Choroid plexus epithelial cell (primary cell): ENCODE results near the gene TOMM40L.
"Not testable (repeated sequence)": the region's sequence is repeated elsewhere in the genome, so short reads cannot be mapped to it uniquely, and the experiment has no call there.

ENCODE experiments used
- DNase-seq: peaks from one replicate; pipeline ENCODE4 v3.0.0-alpha.2; 2010; ENCODE audit warnings: low read depth
- H3K4me3 ChIP-seq: 2 replicates; pipeline ENCODE4 v1.5.1; 2011; ENCODE audit warnings: low read depth, mild to moderate bottlenecking, control low read depth, low read length, moderate library complexity
- CTCF ChIP-seq: conservative IDR thresholded peaks from 2 replicates; pipeline ENCODE4 v1.5.1; 2011; ENCODE audit warnings: low read depth, mild to moderate bottlenecking, control low read depth, inconsistent platforms, low read length, moderate library complexity

TOMM40L gene

GRCh38 chr1:161244888-161245287 lies 19.0 kb downstream of the TOMM40L start:
- no peak for TF ChIP-seq CTCF
- no peak for DNase-seq
- no peak overlapping the region for H3K4me3 ChIP-seq

- not testable (repeated sequence) for H3K4me3 ChIP-seq, DNase-seq
Observed at GRCh38 chr1:161250100-161250499, 24.2 kb downstream of the TOMM40L start.

GRCh38 chr1:161250829-161251228 lies 25.0 kb downstream of the TOMM40L start:
- no peak for TF ChIP-seq CTCF
- DNase-seq = no peak
- no peak overlapping the region for H3K4me3 ChIP-seq

- no peak for TF ChIP-seq CTCF
- no peak for DNase-seq
- no peak overlapping the region for H3K4me3 ChIP-seq
Observed at GRCh38 chr1:161251579-161251978, 25.7 kb downstream of the TOMM40L start.

GRCh38 chr1:161255302-161255701 lies 29.4 kb downstream of the TOMM40L start:
- not testable (repeated sequence) for DNase-seq, H3K4me3 ChIP-seq

GRCh38 chr1:161255955-161256520 lies 30.2 kb downstream of the TOMM40L start:
- not testable (repeated sequence) for DNase-seq, H3K4me3 ChIP-seq

- not testable (repeated sequence) for DNase-seq, H3K4me3 ChIP-seq
Observed at GRCh38 chr1:161257109-161257508, 31.2 kb downstream of the TOMM40L start.

GRCh38 chr1:161258439-161259344 lies 32.8 kb downstream of the TOMM40L start, which contains the start of gene PCP4L1:
Gene PCP4L1, plus strand, starts transcription at chr1:161258745. Its CDS starts 230 bp downstream, at chr1:161258975.
- TF ChIP-seq CTCF = no peak
- peak within 1 kb of the TSS; percentile 57 for H3K4me3 ChIP-seq
- DNase-seq = peak; percentile 78

GRCh38 chr1:161259345-161259702 lies 33.5 kb downstream of the TOMM40L start:
- H3K4me3 ChIP-seq = no peak overlapping the region
- DNase-seq = no peak
- no peak for TF ChIP-seq CTCF
